ENCODE measurements around the gene BRI3.

- TF ChIP-seq TAF1 (IDR thresholded peaks at IDR 0.05; ENCODE audit: low read depth, low read length) (no peak), POLR2A (IDR thresholded peaks at IDR 0.05; ENCODE audit: low read depth, low read length) (no peak)
Measured at GRCh38 chr7:98323597-98324322, 42.3 kb downstream of the BRI3 start.

Measured in GM12891 (cell line).